WERI-Rb-1 (cell line): ENCODE data around the gene MAML3.

ENCODE experiments used
- DNase-seq: peaks from one replicate; pipeline ENCODE4 v3.0.0-alpha.2; 2020
- H3K27ac ChIP-seq: fragments of 250-450 bp; sonication (Bioruptor Pico); 2 replicates; pipeline ENCODE4 v1.5.1; 2020; ENCODE audit warnings: mild to moderate bottlenecking, moderate library complexity
- H3K27me3 ChIP-seq: fragments of 250-450 bp; sonication (Bioruptor Pico); 2 replicates; pipeline ENCODE4 v1.5.1; 2021; ENCODE audit warnings: mild to moderate bottlenecking, low read depth, moderate library complexity; ENCODE audit not compliant: insufficient read depth, severe bottlenecking
- H3K36me3 ChIP-seq: fragments of 250-450 bp; sonication (Bioruptor Pico); 2 replicates; pipeline ENCODE4 v1.5.1; 2020; ENCODE audit warnings: mild to moderate bottlenecking, moderate library complexity
- H3K4me3 ChIP-seq: 2 replicates; pipeline ENCODE4 v1.5.1; 2011; ENCODE audit warnings: low read depth, mild to moderate bottlenecking, control low read depth, low read length
- H3K9me3 ChIP-seq: fragments of 250-450 bp; sonication (Bioruptor Pico); 2 replicates; pipeline ENCODE4 v1.5.1; 2021; ENCODE audit warnings: mild to moderate bottlenecking, moderate library complexity; ENCODE audit not compliant: severe bottlenecking
- TF ChIP-seq, protein P1 (sequence below): IDR thresholded peaks from 2 replicates; pipeline ENCODE4 v1.5.1; 2011; ENCODE audit warnings: low read depth, mild to moderate bottlenecking, control low read depth, inconsistent platforms, low read length

MAML3 gene

DNA sequence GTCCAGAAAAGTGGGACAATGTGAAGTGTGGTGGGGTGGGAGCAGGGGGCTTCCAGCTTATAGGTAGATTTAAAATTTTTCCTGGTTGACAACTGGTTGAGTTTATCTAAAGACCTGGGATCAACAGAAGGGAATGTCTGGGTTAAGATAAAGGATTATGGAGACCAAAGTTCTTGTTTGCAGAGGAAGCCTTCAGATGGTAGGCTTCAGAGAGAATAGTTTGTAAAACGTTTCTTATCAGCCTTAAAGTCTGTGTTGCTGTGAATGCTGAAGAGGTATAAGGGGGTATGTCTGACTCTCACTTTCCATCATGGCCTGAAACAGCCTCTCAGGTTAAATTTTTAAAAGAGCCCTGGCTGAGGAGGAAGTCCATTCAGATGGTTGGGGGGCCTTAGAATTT is 467.9 kb downstream of the MAML3 start:
- H3K27ac ChIP-seq: no peak overlapping the region
- TF ChIP-seq, protein P1, sequence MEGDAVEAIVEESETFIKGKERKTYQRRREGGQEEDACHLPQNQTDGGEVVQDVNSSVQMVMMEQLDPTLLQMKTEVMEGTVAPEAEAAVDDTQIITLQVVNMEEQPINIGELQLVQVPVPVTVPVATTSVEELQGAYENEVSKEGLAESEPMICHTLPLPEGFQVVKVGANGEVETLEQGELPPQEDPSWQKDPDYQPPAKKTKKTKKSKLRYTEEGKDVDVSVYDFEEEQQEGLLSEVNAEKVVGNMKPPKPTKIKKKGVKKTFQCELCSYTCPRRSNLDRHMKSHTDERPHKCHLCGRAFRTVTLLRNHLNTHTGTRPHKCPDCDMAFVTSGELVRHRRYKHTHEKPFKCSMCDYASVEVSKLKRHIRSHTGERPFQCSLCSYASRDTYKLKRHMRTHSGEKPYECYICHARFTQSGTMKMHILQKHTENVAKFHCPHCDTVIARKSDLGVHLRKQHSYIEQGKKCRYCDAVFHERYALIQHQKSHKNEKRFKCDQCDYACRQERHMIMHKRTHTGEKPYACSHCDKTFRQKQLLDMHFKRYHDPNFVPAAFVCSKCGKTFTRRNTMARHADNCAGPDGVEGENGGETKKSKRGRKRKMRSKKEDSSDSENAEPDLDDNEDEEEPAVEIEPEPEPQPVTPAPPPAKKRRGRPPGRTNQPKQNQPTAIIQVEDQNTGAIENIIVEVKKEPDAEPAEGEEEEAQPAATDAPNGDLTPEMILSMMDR: no peak
- no peaks in the 10 kb centered on the region for H3K9me3 ChIP-seq
- no peak overlapping the region for H3K4me3 ChIP-seq
- H3K36me3 ChIP-seq: peaks cover 9% of the 10 kb centered on the region
- DNase-seq: no peak
- no peaks in the 10 kb centered on the region for H3K27me3 ChIP-seq

DNA sequence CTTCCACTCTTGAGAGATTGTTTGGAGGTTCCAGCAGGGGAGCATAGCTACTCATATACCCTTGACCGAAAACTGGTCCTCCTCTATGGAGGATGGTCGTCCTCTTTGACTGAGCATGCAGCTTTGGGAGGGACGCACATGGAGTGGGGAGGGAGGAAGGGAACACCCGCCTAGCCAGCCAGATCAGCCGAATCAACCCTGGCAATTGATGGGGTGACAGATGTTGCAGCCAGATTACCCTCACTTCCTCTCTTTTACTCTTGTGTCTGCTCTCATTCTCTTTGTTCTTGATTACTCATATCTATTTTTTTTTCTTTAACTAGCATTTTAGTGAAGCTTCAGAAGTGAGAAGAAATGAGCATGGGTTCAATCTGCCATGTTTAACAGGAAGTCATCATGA is 468.8 kb downstream of the MAML3 start:
- no peak for DNase-seq
- H3K27ac ChIP-seq: no peak overlapping the region
- H3K36me3 ChIP-seq: peaks cover 9% of the 10 kb centered on the region
- H3K9me3 ChIP-seq: no peaks in the 10 kb centered on the region
- no peak overlapping the region for H3K4me3 ChIP-seq
- TF ChIP-seq, protein P1: no peak
- H3K27me3 ChIP-seq: no peaks in the 10 kb centered on the region

DNA sequence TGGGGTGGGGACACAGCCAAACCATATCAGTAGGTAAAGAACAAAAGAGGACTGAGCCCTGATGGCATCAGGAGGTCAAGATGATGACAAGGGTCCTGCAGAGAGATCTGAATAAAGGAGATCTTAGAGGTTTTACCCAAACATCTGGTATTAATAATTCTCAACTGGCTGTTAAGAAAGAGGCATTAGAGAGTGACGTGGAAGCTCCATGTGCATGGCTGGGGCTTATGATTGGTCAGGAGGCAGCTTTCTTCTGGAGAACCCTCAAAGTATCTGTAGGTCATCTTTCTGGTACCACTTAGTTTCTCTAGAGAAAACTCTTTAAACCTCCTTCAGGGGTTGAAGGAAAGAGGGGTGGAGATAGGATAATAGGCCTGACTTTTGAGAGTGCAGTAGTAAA is 469.6 kb downstream of the MAML3 start:
- no peak overlapping the region for H3K4me3 ChIP-seq
- no peak overlapping the region for H3K27ac ChIP-seq
- DNase-seq: no peak
- H3K9me3 ChIP-seq: no peaks in the 10 kb centered on the region
- TF ChIP-seq, protein P1: no peak
- H3K27me3 ChIP-seq: no peaks in the 10 kb centered on the region
- H3K36me3 ChIP-seq: peaks cover 13% of the 10 kb centered on the region

DNA sequence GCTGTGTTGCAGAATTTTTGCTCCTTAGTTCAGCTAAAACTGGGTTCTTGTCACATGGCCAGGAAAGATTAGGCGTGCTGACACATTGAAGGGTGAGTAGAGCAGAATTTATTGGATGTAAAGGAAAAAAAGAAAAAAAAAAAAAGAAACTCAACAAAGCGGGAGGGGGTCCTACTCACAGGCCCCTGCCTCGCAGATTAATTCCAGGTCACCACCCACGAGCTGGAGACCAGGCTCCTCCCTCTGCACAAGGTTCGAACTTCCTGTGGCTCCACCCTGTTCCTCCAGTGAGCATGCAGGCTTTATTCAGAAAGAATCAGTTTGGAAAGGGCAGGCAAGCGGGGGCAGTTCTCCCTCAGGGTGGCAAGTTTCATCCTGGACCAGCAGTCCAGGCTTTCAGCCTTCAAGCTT is 471.2 kb downstream of the MAML3 start:
- TF ChIP-seq, protein P1: no peak
- H3K36me3 ChIP-seq: peaks cover 23% of the 10 kb centered on the region

DNA sequence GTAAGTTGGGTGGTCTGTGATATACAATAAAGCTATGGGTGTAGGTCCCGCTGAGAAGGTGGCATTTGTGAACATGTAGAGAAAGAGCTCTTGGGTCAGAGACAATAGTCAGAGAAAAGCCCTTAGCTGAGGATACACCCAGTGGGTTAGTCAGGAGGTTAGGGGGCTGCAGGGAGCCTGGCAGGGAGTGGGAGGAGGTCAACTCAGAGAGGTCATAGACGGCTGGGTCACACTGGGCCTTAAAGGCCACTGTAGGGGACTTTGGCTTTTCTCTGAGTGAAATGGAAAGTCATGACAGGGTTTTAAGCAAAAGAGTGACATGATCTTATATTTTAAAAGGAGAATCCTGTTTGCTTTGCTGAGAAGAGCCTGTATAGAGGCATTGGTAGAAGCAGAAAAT is 471.7 kb downstream of the MAML3 start:
- TF ChIP-seq, protein P1: no peak
- DNase-seq: no peak
- Histone ChIP-seq H3K4me3 (no peak overlapping the region), H3K27ac (no peak overlapping the region), H3K9me3 (no peaks in the 10 kb centered on the region), H3K36me3 (peaks cover 23% of the 10 kb centered on the region), H3K27me3 (no peaks in the 10 kb centered on the region)

More for the DNA sequence above, 471.2 kb downstream of the MAML3 start:
- Histone ChIP-seq H3K4me3 (no peak overlapping the region), H3K9me3 (no peaks in the 10 kb centered on the region), H3K27ac (no peak overlapping the region), H3K27me3 (no peaks in the 10 kb centered on the region)
- DNase-seq: no peak

DNA sequence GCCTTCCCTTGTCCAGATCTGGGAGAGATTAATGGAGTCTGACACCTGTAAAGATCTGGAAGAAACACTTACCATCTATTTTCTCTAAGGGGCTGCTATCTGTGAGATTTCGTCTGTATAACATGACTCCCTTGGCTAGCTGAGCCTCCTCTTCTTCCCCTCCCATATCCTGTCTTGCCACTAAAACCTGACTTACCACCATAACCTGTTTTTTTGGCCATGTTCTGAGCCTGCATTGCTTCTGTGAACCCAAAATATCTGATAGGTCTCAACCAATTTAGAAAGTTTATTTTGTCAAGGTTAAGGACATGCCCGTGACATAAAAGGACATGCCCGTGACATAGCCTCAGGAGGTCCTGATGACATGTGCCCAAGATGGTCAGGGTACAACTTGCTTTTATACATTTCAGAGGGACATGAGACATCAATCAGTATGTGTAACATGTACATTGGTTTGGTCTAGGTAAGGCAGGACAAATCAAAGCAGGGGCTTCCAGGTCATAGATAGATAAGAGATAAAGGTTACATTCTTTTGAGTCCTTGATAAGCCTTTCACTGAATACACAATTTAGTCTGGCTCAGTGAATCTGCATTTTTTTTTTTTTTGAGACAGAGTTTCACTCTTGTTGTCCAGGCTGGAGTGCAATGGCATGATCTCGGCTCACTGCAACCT is 476.9 kb downstream of the MAML3 start:
- no peak for DNase-seq
- H3K4me3 ChIP-seq: no peak overlapping the region
- TF ChIP-seq, protein P1: no peak
- peaks cover 14% of the 10 kb centered on the region for H3K36me3 ChIP-seq
- H3K27me3 ChIP-seq: no peaks in the 10 kb centered on the region
- H3K27ac ChIP-seq: no peak overlapping the region
- no peaks in the 10 kb centered on the region for H3K9me3 ChIP-seq
